Astrocyte of the cerebellum (primary cell): ENCODE measurements around the gene PARD3B.

Source experiments
- DNase-seq: peaks from one replicate; pipeline ENCODE4 v3.0.0-alpha.2; 2011; ENCODE audit warnings: low read depth
- H3K4me3 ChIP-seq: 2 replicates; pipeline ENCODE4 v1.5.1; 2011; ENCODE audit warnings: mild to moderate bottlenecking, low read depth, low read length, moderate library complexity
- in situ Hi-C: cut with HindIII; loops from 2 replicates; pipeline ENCODE4 v1.10.0; 2017; ENCODE audit warnings: low sequenced_read_pairs
- TF ChIP-seq, protein P1 (sequence below): IDR thresholded peaks from 2 replicates; pipeline ENCODE4 v1.5.1; 2012; ENCODE audit warnings: low read length, low read depth, moderate library complexity, mild to moderate bottlenecking; ENCODE audit errors: missing control alignments

PARD3B gene

DNA sequence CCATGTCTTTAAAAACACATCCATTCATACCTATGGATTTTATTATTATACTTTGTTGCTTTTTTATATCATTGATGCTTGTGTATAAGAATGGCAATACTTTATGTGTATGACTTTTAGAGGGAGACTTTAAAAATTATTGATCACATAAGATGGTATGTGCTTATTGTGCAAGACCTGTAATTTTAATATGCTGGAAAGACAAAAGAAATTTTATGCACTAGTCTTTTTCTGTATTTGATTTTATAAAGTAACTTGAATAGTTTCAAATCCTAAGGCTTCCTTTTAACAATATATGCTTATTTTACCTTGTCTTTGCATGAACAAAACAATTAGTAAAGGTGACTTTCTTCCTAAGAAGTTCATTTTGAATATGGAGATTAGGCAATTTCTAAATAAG is 226.4 kb downstream of the PARD3B start:
- no peak for DNase-seq
- TF ChIP-seq, protein P1, sequence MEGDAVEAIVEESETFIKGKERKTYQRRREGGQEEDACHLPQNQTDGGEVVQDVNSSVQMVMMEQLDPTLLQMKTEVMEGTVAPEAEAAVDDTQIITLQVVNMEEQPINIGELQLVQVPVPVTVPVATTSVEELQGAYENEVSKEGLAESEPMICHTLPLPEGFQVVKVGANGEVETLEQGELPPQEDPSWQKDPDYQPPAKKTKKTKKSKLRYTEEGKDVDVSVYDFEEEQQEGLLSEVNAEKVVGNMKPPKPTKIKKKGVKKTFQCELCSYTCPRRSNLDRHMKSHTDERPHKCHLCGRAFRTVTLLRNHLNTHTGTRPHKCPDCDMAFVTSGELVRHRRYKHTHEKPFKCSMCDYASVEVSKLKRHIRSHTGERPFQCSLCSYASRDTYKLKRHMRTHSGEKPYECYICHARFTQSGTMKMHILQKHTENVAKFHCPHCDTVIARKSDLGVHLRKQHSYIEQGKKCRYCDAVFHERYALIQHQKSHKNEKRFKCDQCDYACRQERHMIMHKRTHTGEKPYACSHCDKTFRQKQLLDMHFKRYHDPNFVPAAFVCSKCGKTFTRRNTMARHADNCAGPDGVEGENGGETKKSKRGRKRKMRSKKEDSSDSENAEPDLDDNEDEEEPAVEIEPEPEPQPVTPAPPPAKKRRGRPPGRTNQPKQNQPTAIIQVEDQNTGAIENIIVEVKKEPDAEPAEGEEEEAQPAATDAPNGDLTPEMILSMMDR, result no peak
- in situ Hi-C loops, result no loop called here
- H3K4me3 ChIP-seq, result no peak overlapping the region

DNA sequence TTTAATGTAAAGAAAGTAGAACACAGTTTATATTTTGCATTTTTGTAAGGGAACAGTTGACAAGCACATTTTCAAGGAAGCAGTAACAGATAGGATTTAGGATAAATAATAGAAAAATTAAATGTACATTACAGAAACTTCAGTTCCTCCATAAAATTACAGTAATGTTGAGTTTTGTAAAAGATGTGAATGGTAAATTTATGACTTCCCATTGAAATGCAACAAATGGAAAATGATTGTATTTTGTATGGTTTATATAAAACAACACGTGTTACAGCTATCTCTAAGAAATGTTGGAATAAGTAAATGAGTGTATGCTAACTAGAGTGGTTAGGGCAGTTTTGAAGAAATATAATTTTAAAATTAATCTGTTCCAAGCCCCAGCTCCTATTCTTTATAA is 227.3 kb downstream of the PARD3B start:
- no peak overlapping the region for H3K4me3 ChIP-seq
- in situ Hi-C loops, result no loop called here
- DNase-seq, result no peak
- TF ChIP-seq, protein P1, result no peak

DNA sequence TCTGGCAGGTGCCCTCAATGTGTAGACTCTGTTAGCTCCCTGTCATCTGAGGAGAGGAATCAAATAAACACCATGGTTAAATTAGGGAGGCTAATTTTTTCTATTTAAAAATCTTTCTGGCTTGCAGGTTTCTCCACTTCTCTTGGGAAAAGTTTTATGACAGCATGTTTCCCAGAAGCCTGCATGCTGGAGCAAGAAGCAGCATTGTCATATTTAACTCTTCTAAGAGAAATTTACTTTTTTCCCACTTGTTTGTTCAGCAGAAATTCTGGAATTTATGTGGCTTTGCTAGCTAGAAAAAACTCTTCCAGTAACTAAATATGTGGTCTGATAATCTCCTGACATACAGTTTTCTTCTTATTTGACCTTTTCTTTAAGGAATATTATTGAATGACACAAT is 230.5 kb downstream of the PARD3B start:
- no peak for DNase-seq
- TF ChIP-seq, protein P1, result no peak
- H3K4me3 ChIP-seq, result no peak overlapping the region
- in situ Hi-C loops, result loop anchor here (5.0 kb wide), 1 partner anchor 78 kb away; no protein-coding TSS in a partner anchor

DNA sequence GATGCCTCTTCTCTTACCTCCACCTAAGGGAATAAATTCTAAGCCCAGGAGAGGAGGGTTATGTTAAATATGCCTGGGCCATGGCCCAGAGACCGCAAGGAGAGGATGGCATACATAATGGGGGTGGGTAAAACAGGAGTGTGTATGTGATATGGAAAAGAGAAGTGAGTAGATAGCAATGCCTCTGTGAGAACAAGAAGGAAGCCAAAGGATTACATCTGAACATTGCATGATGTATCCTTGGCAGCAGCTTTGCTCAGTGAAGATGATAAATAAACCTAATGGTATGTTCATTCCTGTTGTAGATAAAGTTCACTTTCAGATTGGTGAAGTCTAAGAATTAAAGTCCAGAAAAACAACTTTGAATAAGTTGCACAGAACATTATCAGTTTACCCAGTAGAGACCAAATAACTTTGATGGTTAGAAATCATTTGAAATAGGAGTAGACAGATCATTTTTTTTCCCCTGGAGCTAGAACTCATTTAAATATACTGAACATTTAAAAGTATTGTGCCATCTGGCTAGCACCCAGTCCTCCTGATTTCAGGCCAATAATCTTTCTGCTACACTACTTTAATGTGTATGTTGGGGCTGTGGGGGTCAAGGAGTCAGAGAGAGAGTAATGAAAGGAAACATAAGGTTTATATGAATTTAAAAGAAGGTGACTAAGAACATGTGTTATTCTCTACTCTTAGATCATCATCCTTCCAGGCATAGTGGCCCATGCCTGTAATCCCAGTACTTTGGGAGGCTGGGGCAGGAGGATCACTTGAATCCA is 231.7 kb downstream of the PARD3B start:
- in situ Hi-C loops, result loop anchor here (5.0 kb wide), 1 partner anchor 80 kb away; no protein-coding TSS in a partner anchor
- DNase-seq, result peak; percentile 42
- H3K4me3 ChIP-seq, result no peak overlapping the region
- TF ChIP-seq, protein P1, result no peak

DNA sequence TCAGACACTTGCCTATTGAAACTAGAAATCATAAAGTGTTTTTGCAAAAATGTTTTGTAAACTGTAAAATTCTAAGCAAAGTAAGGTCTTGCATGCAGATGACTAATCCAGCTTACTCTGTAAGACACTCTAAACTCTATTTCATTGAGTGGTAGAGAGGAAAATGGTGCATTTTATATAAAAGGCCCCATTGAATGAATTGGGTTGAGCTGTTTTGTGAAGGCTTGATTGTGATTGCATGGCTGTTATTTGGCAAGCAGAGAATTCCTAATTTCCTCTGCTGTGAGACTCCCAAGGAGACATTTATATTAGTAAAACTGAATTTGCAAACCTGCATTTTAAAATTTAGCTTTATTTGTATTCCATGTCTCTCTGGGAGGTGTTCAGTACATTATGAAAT is 234.5 kb downstream of the PARD3B start:
- no peak for DNase-seq
- in situ Hi-C loops, result loop anchor here (5.0 kb wide), 1 partner anchor 82 kb away; no protein-coding TSS in a partner anchor
- TF ChIP-seq, protein P1, result no peak

DNA sequence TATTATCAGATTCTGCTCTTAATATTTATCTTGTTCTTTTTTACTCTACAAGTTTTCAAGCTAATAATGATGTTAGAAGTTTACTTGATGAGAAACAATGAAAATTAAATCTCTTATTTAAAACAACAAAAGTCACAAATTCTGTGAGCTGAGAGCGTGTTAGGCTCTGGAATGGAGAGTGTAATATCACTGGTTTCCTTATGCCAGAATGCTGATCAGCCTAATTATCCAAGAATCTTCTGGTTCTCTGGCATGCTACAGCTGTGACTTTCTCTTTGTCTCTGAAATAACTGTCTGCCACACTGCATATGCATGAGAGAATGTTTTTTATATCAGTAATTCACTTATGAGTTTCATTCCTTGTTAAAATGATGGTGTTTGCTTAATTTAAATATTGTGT is 236.7 kb downstream of the PARD3B start:
- TF ChIP-seq, protein P1, result no peak
- H3K4me3 ChIP-seq, result no peak overlapping the region
- no peak for DNase-seq
- in situ Hi-C loops, result no loop called here

More for the DNA sequence above, 234.5 kb downstream of the PARD3B start:
- no peak overlapping the region for H3K4me3 ChIP-seq
